ENCODE data around the gene UACA. TPM values are rescaled to one million over a fixed set of nuclear protein-coding genes. Genes with fewer than 3 reads are reported as not detected.
"Not testable (repeated sequence)": the region's sequence is repeated elsewhere in the genome, so short reads cannot be mapped to it uniquely, and the experiment has no call there.

UACA gene
- total RNA-seq, 1 donor from 2014 or later = 100 TPM

DNA sequence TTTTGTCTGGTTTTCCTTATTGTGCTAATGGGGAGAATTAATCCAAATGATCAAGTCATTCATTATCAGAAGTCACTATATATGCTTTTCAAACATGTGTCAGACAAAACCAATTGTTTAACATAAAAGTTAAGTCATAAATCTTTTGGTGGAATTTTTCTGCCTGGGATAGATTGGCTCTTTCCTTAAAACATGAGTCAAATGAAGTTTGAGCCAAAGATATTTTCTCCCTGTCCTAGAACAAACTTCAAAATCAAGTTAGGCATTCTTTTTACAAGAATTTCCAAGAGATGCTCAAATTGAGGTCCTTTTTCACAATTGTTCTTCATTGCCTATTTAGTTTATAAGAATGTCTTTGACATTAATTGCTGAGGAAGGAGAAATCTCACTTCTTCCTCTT is 138.3 kb downstream of the UACA start:
- Histone ChIP-seq H3K9ac (ENCODE audit: low read depth in 1 of 3, low read length in 3 of 3) (no peak overlapping the region), H3K4me1 (ENCODE audit: control insufficient read depth in 3 of 3, insufficient read depth in 3 of 3, low read length in 3 of 3) (peaks cover 0 to 4% (median 2%) of the 10 kb centered on the region in 3 donors), H3K4me3 (ENCODE audit: low read length in 3 of 3) (no peak overlapping the region), H3K9me3 (ENCODE audit: control insufficient read depth in 3 of 3, low read length in 3 of 3) (peaks cover 0 to 2% (median 0%) of the 10 kb centered on the region in 3 donors), H3K27ac (ENCODE audit: low read depth, low read length) (no peak overlapping the region), H3K36me3 (ENCODE audit: control insufficient read depth in 3 of 3, insufficient read depth in 3 of 3, low read length in 3 of 3) (peaks cover 0 to 2% (median 0%) of the 10 kb centered on the region in 3 donors), H3K27me3 (ENCODE audit: control insufficient read depth in 3 of 3, insufficient read depth in 3 of 3, low read length in 3 of 3) (no peaks in the 10 kb centered on the region)

DNA sequence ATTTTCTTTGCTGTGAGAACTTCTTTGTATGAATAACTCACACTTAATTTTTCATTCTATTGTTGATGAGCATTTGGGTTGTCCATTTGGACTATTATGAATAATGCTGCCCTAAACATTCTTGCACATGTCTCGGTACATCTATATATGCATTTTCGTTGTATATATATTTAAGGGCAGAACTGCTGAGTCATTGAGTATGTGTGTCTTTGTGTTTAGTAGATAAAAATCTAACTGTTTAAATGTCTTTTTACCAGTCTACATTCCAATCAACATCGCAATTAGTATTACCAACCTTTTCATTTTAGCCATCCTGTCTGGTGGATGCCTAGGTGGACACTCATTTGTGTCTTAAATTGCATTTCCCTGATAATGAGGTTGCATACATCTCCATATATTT is 144.4 kb downstream of the UACA start:
- peaks cover 0 to 2% (median 0%) of the 10 kb centered on the region in 3 donors for H3K9me3 ChIP-seq (ENCODE audit: control insufficient read depth in 3 of 3, low read length in 3 of 3)
- no peaks in the 10 kb centered on the region for H3K4me1 ChIP-seq (ENCODE audit: control insufficient read depth in 3 of 3, insufficient read depth in 3 of 3, low read length in 3 of 3)
- no peak overlapping the region for H3K4me3 ChIP-seq (ENCODE audit: low read length in 3 of 3)
- no peaks in the 10 kb centered on the region for H3K36me3 ChIP-seq (ENCODE audit: control insufficient read depth in 3 of 3, insufficient read depth in 3 of 3, low read length in 3 of 3)
- no peak overlapping the region for H3K9ac ChIP-seq (ENCODE audit: low read depth in 1 of 3, low read length in 3 of 3)
- H3K27me3 ChIP-seq (ENCODE audit: control insufficient read depth in 3 of 3, insufficient read depth in 3 of 3, low read length in 3 of 3) = no peaks in the 10 kb centered on the region
- H3K27ac ChIP-seq (ENCODE audit: low read depth, low read length) = no peak overlapping the region

DNA sequence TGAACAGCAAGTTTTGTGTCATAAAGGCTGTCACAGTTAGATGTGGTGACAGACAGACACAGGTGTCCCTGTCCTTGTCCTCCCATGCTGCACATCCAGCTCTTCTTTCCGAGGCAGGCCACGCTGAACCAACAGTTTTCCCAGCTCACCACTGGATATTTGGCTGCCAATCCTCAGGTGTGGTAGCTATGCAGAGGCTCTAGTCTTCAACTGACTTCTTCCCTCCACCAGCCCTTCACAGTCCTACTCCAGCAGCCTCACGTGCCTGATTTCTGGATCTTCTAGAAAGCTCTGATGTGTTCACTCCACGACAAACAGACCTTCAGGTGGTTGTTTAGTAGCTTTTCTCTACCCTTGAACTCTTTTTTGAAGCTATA is 145.5 kb downstream of the UACA start:
- no peaks in the 10 kb centered on the region for H3K27me3 ChIP-seq (ENCODE audit: control insufficient read depth in 3 of 3, insufficient read depth in 3 of 3, low read length in 3 of 3)
- no peak overlapping the region for H3K9ac ChIP-seq (ENCODE audit: low read depth in 1 of 3, low read length in 3 of 3)
- no peaks in the 10 kb centered on the region for H3K4me1 ChIP-seq (ENCODE audit: control insufficient read depth in 3 of 3, insufficient read depth in 3 of 3, low read length in 3 of 3)
- H3K4me3 ChIP-seq (ENCODE audit: low read length in 3 of 3) = no peak overlapping the region
- H3K36me3 ChIP-seq (ENCODE audit: control insufficient read depth in 3 of 3, insufficient read depth in 3 of 3, low read length in 3 of 3) = no peaks in the 10 kb centered on the region
- no peaks in the 10 kb centered on the region for H3K9me3 ChIP-seq (ENCODE audit: control insufficient read depth in 3 of 3, low read length in 3 of 3)
- no peak overlapping the region for H3K27ac ChIP-seq (ENCODE audit: low read depth, low read length)

DNA sequence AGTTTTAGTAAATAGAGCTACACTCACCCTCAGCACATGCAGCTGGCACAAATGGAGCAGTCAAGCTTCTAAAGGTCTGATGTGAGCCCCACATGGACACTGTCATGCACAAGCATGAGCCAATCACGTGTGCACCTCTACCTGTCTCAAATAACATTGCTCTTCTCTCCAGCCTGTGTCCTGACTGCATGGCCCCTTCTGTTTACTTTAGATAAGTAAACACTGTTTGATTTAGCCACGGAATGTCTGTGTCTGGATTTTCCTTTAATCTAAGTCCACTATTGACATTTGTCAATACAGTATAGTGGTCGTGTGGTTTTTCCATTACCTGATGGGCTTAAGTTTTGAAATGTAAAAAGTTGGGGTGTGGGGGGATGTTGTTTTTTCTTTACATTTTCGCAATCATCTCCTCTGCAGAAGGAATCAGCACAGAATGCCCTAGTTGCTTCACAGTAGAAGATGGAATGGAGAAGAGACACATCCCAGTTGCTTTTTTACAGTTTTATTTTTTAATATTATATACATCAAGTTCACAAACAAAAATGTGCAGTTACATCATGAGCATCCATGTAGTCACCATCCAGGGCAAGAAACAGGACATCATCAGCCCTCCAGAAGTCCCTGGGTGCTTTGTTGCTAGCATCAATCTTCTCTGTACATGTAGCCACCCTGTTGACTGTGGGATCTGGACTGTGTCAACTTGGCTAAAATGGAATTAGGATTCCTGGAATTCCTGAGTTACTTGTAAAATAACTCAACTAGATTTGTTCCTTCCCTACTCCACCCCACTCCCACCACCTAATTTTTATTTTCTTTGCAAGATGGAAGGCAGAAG is 146.1 kb downstream of the UACA start:
- no peak overlapping the region for H3K9ac ChIP-seq (ENCODE audit: low read depth in 1 of 3, low read length in 3 of 3)
- no peak overlapping the region for H3K4me3 ChIP-seq (ENCODE audit: low read length in 3 of 3)
- no peaks in the 10 kb centered on the region for H3K36me3 ChIP-seq (ENCODE audit: control insufficient read depth in 3 of 3, insufficient read depth in 3 of 3, low read length in 3 of 3)
- no peaks in the 10 kb centered on the region for H3K9me3 ChIP-seq (ENCODE audit: control insufficient read depth in 3 of 3, low read length in 3 of 3)
- no peaks in the 10 kb centered on the region for H3K4me1 ChIP-seq (ENCODE audit: control insufficient read depth in 3 of 3, insufficient read depth in 3 of 3, low read length in 3 of 3)
- H3K27ac ChIP-seq (ENCODE audit: low read depth, low read length) = no peak overlapping the region
- H3K27me3 ChIP-seq (ENCODE audit: control insufficient read depth in 3 of 3, insufficient read depth in 3 of 3, low read length in 3 of 3) = no peaks in the 10 kb centered on the region

DNA sequence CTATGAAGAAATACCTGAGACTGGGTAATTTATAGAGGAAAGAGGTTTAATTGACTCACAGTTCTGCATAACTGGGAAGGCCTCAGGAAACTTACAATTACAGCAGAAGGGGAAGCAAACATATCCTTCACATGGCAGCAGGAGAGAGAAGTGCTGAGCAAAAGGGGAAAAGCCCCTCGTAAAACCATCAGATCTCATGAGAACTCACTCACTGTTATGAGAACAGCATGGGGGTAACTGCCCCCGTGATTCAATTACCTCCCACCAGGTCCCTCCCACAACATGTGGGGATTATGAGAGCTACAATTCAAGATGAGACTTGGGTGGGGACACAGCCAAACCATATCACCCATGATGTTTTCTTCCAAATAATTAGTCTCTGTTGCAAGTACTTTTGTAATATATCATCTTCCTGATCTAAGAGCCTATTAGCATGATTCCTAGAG is 147.0 kb downstream of the UACA start:
- H3K36me3 ChIP-seq (ENCODE audit: control insufficient read depth in 3 of 3, insufficient read depth in 3 of 3, low read length in 3 of 3); H3K27me3 ChIP-seq (ENCODE audit: control insufficient read depth in 3 of 3, insufficient read depth in 3 of 3, low read length in 3 of 3); H3K4me1 ChIP-seq (ENCODE audit: control insufficient read depth in 3 of 3, insufficient read depth in 3 of 3, low read length in 3 of 3); H3K9me3 ChIP-seq (ENCODE audit: control insufficient read depth in 3 of 3, low read length in 3 of 3); H3K9ac ChIP-seq (ENCODE audit: low read depth in 1 of 3, low read length in 3 of 3); H3K27ac ChIP-seq (ENCODE audit: low read depth, low read length); H3K4me3 ChIP-seq (ENCODE audit: low read length in 3 of 3): not testable (repeated sequence)

DNA sequence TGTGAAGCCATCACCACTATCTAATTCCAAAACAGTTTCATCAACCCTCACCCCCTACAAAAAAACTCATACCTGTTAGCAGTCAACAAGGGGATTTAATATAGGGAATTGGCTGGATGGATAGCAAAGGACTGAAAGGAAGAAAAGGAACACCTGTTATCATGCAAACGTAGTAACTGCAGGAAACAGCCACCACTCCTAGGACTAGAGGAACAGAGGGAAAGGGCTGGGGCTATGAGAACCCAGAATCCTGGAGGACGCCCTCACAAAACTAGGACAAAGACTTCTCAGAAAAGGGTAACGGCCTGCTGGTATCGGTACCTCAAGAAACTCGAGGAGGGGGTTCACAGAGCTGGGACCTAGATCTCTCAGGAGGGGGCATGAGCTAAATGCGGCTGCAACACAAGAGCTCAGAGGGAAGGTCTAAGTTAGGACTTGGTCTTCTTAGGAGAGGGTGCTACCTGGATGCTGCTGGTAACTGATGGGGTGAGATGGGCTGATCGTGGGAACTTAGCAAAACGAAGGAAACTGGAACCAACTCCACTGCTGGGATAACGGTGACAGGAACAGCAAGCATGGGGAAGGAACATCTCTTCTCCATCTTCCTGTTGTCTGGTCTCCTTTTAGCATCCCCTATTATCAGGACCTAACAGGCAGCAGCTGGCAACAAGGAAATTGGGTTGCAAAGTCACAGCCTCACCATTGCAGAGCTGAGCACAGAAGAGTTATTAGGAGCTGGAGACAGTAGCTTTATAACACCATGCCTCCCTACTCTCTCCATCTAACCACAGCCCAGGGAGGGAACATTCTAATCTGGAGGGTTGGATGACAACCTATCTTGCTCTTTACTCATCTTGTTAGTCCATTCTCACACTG is 147.7 kb downstream of the UACA start:
- H3K36me3 ChIP-seq (ENCODE audit: control insufficient read depth in 3 of 3, insufficient read depth in 3 of 3, low read length in 3 of 3) = no peaks in the 10 kb centered on the region
- H3K9me3 ChIP-seq (ENCODE audit: control insufficient read depth in 3 of 3, low read length in 3 of 3) = no peaks in the 10 kb centered on the region
- H3K27ac ChIP-seq (ENCODE audit: low read depth, low read length) = no peak overlapping the region
- H3K4me1 ChIP-seq (ENCODE audit: control insufficient read depth in 3 of 3, insufficient read depth in 3 of 3, low read length in 3 of 3) = no peaks in the 10 kb centered on the region
- H3K9ac ChIP-seq (ENCODE audit: low read depth in 1 of 3, low read length in 3 of 3) = no peak overlapping the region
- H3K4me3 ChIP-seq (ENCODE audit: low read length in 3 of 3) = no peak overlapping the region
- no peaks in the 10 kb centered on the region for H3K27me3 ChIP-seq (ENCODE audit: control insufficient read depth in 3 of 3, insufficient read depth in 3 of 3, low read length in 3 of 3)

DNA sequence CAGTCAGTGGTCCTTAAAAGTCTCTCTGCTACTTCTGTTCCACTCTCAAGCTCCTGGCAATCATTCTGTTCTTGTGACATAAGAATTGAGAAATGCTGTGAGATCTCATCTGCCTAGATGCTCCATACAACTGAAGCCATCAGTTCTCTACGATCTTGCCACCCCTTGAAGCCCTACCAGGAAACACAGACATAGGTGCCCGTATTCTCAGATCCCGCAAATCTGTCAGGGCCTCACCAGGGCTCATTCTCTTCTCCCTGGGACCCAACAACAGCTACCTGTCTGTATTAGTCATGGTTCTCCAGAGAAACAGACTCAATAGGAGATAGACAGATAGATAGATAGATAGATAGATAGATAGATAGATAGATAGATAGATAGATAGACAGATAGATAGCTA is 149.1 kb downstream of the UACA start:
- Histone ChIP-seq H3K4me1 (ENCODE audit: control insufficient read depth in 3 of 3, insufficient read depth in 3 of 3, low read length in 3 of 3) (peaks cover 0 to 5% (median 0%) of the 10 kb centered on the region in 3 donors), H3K27ac (ENCODE audit: low read depth, low read length) (no peak overlapping the region)

DNA sequence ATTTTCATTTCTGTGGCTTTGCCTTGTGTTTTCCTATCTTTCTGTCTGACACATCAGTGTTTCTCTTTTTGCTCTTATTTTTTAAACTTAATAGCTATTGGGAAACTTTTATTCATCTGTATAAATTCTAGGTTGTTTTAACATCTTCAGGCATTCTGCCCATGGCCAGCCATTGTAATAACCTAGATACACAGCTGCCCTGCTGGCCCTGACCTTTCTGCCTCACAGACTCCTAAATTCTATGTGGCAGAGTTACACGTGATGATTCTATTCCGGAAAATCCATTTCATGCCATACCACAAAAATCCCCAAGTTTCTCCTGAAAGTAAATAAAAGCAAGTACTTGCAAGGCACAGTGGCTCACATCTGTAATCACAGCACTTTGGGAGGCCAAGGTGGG is 150.1 kb downstream of the UACA start:
- Histone ChIP-seq H3K27ac (ENCODE audit: low read depth, low read length) (no peak overlapping the region), H3K27me3 (ENCODE audit: control insufficient read depth in 3 of 3, insufficient read depth in 3 of 3, low read length in 3 of 3) (no peaks in the 10 kb centered on the region), H3K9ac (ENCODE audit: low read depth in 1 of 3, low read length in 3 of 3) (no peak overlapping the region), H3K4me1 (ENCODE audit: control insufficient read depth in 3 of 3, insufficient read depth in 3 of 3, low read length in 3 of 3) (peaks cover 0 to 5% (median 2%) of the 10 kb centered on the region in 3 donors), H3K9me3 (ENCODE audit: control insufficient read depth in 3 of 3, low read length in 3 of 3) (no peaks in the 10 kb centered on the region), H3K36me3 (ENCODE audit: control insufficient read depth in 3 of 3, insufficient read depth in 3 of 3, low read length in 3 of 3) (no peaks in the 10 kb centered on the region), H3K4me3 (ENCODE audit: low read length in 3 of 3) (no peak overlapping the region)

More for the DNA sequence above, 149.1 kb downstream of the UACA start:
- no peaks in the 10 kb centered on the region for H3K27me3 ChIP-seq (ENCODE audit: control insufficient read depth in 3 of 3, insufficient read depth in 3 of 3, low read length in 3 of 3)
- no peaks in the 10 kb centered on the region for H3K9me3 ChIP-seq (ENCODE audit: control insufficient read depth in 3 of 3, low read length in 3 of 3)
- no peak overlapping the region for H3K4me3 ChIP-seq (ENCODE audit: low read length in 3 of 3)
- no peak overlapping the region for H3K9ac ChIP-seq (ENCODE audit: low read depth in 1 of 3, low read length in 3 of 3)
- no peaks in the 10 kb centered on the region for H3K36me3 ChIP-seq (ENCODE audit: control insufficient read depth in 3 of 3, insufficient read depth in 3 of 3, low read length in 3 of 3)

DNA sequence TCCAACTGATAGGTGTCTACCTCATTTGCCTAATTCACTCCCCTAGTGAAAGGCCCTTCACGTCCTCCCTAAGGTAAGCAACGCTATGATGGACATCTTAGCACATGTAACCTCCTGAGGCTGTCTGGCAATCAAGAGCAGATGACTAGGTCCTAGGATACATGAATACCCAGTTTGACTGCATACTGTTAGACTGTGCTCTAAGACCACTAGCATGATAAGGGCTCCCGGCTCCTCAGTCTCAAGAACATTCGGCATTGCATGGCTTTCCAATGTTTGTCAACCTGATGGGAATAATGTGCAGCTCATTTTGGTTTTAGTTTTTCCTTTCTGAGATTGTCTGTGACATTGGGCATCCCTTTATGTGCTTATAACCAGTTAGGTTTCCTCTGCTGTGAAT is 152.1 kb downstream of the UACA start:
- Histone ChIP-seq H3K9ac (ENCODE audit: low read depth in 1 of 3, low read length in 3 of 3) (no peak overlapping the region), H3K27me3 (ENCODE audit: control insufficient read depth in 3 of 3, insufficient read depth in 3 of 3, low read length in 3 of 3) (no peaks in the 10 kb centered on the region), H3K27ac (ENCODE audit: low read depth, low read length) (no peak overlapping the region), H3K9me3 (ENCODE audit: control insufficient read depth in 3 of 3, low read length in 3 of 3) (no peaks in the 10 kb centered on the region), H3K4me1 (ENCODE audit: control insufficient read depth in 3 of 3, insufficient read depth in 3 of 3, low read length in 3 of 3) (peaks cover 0 to 5% (median 3%) of the 10 kb centered on the region in 3 donors), H3K4me3 (ENCODE audit: low read length in 3 of 3) (no peak overlapping the region), H3K36me3 (ENCODE audit: control insufficient read depth in 3 of 3, insufficient read depth in 3 of 3, low read length in 3 of 3) (no peaks in the 10 kb centered on the region)

DNA sequence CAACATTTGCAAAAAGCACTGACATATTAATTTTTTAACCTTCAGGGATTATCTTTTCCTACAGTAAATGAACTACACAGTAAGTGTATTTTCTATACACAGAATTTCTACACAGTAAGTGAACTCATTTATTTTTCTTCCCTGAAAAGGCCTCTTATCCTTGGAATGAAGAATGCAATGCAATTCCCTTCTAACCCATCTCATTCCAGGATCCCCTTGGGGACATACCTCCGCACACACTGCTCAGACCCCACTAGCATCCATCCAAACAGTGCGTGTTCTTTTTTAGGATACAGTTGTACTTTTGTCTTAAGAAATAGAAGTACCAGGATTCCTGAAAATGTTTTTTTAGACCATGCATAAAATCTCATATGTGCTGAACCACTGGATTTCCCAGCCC is 152.8 kb downstream of the UACA start:
- H3K9me3 ChIP-seq (ENCODE audit: control insufficient read depth in 3 of 3, low read length in 3 of 3) = no peaks in the 10 kb centered on the region
- H3K27me3 ChIP-seq (ENCODE audit: control insufficient read depth in 3 of 3, insufficient read depth in 3 of 3, low read length in 3 of 3) = no peaks in the 10 kb centered on the region
- no peak overlapping the region for H3K9ac ChIP-seq (ENCODE audit: low read depth in 1 of 3, low read length in 3 of 3)
- no peaks in the 10 kb centered on the region for H3K36me3 ChIP-seq (ENCODE audit: control insufficient read depth in 3 of 3, insufficient read depth in 3 of 3, low read length in 3 of 3)
- H3K4me3 ChIP-seq (ENCODE audit: low read length in 3 of 3) = no peak overlapping the region
- peaks cover 2 to 10% (median 9%) of the 10 kb centered on the region in 3 donors for H3K4me1 ChIP-seq (ENCODE audit: control insufficient read depth in 3 of 3, insufficient read depth in 3 of 3, low read length in 3 of 3)
- H3K27ac ChIP-seq (ENCODE audit: low read depth, low read length) = no peak overlapping the region
